GM12864 (cell line): Measurements from ENCODE around the gene NAAA.

Source experiments
- DNase-seq: peaks from one replicate; pipeline ENCODE4 v3.0.0-alpha.2; 2011; ENCODE audit warnings: low read depth
- H3K4me3 ChIP-seq: 2 replicates; pipeline ENCODE4 v1.5.1; 2011; ENCODE audit warnings: mild to moderate bottlenecking, low read depth, low read length, control low read depth
- CTCF ChIP-seq: IDR thresholded peaks from 2 replicates; pipeline ENCODE4 v1.5.1; 2011; ENCODE audit warnings: low read depth, mild to moderate bottlenecking, moderate library complexity, low read length, control low read depth, inconsistent platforms; ENCODE audit errors: missing control alignments

Gene NAAA

GRCh38 chr4:75881476-75881875 is 59.3 kb downstream of the NAAA start:
- no peak for DNase-seq
- no peak for TF ChIP-seq CTCF

GRCh38 chr4:75880278-75880677 is 60.5 kb downstream of the NAAA start:
- no peak for DNase-seq
- no peak overlapping the region for H3K4me3 ChIP-seq
- no peak for TF ChIP-seq CTCF

More at GRCh38 chr4:75881476-75881875, 59.3 kb downstream of the NAAA start:
- no peak overlapping the region for H3K4me3 ChIP-seq

- no peak for TF ChIP-seq CTCF
- no peak overlapping the region for H3K4me3 ChIP-seq
- no peak for DNase-seq
These were observed 62.5 kb downstream of the NAAA start for GRCh38 chr4:75878246-75878756.

GRCh38 chr4:75876218-75876617 is 64.6 kb downstream of the NAAA start:
- no peak for TF ChIP-seq CTCF
- no peak for DNase-seq

GRCh38 chr4:75869100-75869499 is 71.7 kb downstream of the NAAA start:
- no peak for DNase-seq
- TF ChIP-seq CTCF: no peak
- no peak overlapping the region for H3K4me3 ChIP-seq

More at GRCh38 chr4:75876218-75876617, 64.6 kb downstream of the NAAA start:
- H3K4me3 ChIP-seq: no peak overlapping the region

- no peak for DNase-seq
- TF ChIP-seq CTCF: no peak
These were observed 73.7 kb downstream of the NAAA start for GRCh38 chr4:75867130-75867529.

More at GRCh38 chr4:75867130-75867529, 73.7 kb downstream of the NAAA start:
- H3K4me3 ChIP-seq: no peak overlapping the region
